Measurements from ENCODE around the gene KLHL22.

- TF ChIP-seq, protein P1, sequence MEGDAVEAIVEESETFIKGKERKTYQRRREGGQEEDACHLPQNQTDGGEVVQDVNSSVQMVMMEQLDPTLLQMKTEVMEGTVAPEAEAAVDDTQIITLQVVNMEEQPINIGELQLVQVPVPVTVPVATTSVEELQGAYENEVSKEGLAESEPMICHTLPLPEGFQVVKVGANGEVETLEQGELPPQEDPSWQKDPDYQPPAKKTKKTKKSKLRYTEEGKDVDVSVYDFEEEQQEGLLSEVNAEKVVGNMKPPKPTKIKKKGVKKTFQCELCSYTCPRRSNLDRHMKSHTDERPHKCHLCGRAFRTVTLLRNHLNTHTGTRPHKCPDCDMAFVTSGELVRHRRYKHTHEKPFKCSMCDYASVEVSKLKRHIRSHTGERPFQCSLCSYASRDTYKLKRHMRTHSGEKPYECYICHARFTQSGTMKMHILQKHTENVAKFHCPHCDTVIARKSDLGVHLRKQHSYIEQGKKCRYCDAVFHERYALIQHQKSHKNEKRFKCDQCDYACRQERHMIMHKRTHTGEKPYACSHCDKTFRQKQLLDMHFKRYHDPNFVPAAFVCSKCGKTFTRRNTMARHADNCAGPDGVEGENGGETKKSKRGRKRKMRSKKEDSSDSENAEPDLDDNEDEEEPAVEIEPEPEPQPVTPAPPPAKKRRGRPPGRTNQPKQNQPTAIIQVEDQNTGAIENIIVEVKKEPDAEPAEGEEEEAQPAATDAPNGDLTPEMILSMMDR (IDR thresholded peaks at IDR 0.05), result no peak
- TF ChIP-seq POLR2A (IDR thresholded peaks at IDR 0.05; ENCODE audit: low read depth) (no peak), POLR2AphosphoS5 (IDR thresholded peaks at IDR 0.05) (no peak), EP300 (IDR thresholded peaks at IDR 0.05) (no peak)
Observed at GRCh38 chr22:20399866-20400605, 95.6 kb downstream of the KLHL22 start.

Measured in esophagus muscularis mucosa (tissue), 4 donors.